HG02981 (cell line): ENCODE data around the gene PARP11.

Experiments used
- ATAC-seq: cut with Tn5 transposase; IDR thresholded peaks from one replicate; pipeline ENCODE4 v1.9.1; 2021; ENCODE audit warnings: mild to moderate bottlenecking, moderate library complexity; ENCODE audit not compliant: unreplicated experiment

PARP11 gene

DNA sequence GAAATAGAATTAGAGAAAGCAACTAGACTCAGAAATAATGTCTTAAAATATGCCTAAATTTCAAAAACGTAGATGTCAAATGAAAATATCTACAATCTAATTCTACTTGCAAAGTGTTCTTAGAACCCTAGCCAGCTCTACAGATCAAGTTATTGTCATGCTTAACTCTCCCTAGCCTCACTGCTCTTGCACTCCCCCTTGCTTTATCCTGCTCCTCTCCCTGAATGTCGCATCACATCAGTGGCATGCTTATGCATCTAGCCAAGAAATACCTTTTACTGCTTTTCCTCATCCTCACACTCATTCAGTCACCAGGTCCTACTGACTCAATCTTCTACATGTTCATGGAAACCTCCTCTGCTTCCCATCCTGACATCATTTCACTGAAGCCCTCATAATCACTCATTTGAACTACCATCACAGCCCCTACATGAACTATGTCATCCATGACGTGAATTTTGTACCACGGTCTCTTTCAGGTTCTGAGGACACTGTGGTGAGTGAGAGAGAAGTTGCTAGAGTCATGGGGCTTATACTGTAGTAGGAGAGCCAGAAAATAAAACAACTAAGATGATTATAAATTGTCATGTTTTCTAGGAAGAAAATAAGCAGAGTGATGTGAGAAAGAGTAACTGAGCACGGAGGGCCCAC, 97.7 kb downstream of the PARP11 start:
- ATAC-seq, result no peak

DNA sequence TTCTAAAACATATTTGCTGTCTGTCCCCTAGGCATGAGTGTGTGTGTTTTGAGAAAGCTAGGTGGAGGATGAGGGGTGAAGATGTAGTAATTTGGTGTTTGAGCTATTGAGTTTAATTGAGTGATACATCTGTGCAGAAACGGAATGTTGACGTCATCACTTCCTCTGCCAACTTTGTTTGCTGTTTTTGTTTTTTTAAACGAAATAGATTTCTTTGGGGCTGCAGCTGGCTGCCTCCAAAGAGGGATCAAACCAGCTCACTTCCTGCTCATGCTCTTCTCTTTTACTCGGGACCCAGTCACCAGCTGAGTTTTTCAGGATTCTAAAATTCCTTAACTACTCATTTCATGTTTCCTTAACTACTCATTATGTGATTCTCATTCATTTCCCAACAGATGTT, 100.8 kb downstream of the PARP11 start:
- no peak for ATAC-seq

DNA sequence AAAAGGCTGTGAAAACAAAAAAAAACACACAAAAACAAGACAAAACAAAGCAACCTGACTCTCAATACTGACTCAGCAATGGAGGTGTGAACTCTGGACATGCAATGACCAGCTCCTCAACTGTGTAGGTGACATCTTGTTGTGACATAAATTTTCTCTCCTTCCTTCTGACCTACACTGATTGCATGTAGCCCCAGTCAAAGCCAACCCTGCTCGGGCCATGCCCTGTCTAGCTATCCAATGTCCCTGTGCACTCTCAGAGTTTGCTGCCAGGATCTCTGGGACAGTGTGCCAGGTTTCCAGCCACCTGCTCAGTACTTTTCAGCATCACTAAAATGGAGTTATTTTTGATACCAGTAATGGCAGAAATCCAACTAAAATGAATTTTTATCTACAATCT, 101.3 kb downstream of the PARP11 start:
- no peak for ATAC-seq

DNA sequence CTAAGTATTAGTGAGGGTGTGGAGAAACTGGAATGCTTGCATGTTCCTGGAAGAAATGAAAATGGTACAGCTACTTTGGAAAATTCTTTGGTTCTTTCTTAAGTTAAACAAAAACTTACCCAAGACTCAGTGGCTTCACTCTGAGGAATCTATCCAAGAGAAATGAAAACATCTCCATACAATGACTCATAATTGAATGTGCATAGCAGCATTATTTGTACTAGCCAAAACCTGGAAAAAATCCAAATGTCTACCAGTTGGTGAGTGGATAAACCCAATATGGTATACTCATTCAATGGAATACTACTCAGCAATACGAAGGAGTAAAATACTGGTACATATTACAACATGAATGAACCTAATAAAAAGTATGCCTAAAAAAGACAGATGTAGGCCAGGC, 102.3 kb downstream of the PARP11 start:
- ATAC-seq, result no peak

DNA sequence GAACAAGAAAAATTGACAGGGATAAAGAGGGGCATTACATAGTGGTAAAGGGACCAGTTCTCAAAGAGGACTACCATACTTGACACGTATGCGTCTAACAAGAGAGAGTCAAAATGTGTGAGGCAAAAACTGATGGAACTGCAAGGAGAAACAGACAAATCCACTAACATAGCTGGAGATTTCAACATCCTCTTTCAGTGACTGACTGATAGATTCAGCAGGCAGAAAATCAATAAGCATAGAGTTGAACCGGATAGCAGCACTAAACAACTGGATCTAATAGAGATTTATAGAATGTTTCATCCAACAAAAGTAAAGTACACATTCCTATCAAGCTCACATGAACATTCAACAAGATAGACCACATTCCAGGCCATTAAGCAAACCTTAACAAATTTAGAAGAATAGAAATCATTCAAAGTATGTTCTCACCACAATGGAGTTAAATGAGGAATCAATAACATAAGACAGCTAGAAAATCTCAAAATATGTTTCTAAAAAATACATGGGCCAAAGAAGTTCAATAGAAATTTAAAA, 104.2 kb downstream of the PARP11 start:
- ATAC-seq, result no peak

DNA sequence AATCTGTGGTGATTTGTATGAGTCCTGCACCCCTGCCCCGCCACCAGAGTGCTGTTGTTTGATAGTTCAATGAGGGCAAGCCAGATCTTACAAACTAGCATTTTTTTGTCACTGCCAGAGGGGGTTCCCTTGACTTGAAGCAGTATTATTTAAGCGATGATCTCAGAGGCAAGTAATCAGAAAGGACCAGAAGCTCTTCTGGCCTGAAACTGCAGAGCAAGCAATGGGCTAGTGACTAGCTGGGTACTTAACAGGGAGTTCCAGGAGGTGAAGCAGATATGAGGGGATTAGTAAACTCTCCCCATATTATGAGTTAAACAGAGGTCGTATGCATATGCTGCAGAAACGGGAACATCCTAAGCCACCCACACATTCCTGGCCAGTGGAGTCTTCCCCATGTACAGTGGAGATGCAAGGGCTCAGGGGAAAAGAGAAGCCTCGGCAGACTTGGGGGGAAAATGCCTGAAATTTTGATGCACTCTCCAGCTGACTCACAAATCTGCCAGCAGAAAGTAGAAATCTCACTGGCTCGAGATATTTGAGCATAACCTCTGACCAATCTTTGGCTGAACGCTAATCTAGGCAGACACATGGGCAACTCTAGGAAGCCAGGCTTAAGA, 112.0 kb downstream of the PARP11 start:
- ATAC-seq, result no peak

DNA sequence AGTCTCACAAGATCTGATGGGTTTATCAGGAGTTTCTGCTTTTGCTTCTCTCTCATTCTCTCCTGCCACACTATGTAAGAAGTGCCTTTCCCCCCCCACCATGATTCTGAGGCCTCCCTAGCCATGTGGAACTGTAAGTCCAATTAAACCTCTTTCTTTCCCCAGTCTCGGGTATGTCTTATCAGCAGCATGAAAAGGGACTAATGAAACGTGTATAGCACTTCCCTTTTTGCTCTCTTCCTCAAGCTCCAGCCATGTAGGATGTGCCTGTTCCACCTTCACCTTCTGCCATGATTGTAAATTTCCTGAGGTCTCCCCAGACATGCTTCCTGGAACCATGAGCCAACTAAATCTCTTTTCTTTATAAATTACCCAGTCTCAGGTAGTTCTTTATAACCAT, 113.3 kb downstream of the PARP11 start:
- ATAC-seq, result no peak
